Right forelimb (tissue), 1 donor: Measurements from ENCODE around the gene FRMD1.

Experiments
- DNase-seq: peaks from one replicate; pipeline ENCODE4 v3.0.0-alpha.2; 2018

FRMD1 gene

GRCh38 chr6:168053957-168054471, 25.0 kb downstream of the FRMD1 start:
- no peak for DNase-seq

GRCh38 chr6:168053086-168053956, 25.7 kb downstream of the FRMD1 start:
- DNase-seq: no peak

- no peak for DNase-seq
These were observed 26.6 kb downstream of the FRMD1 start for GRCh38 chr6:168052291-168052891.

GRCh38 chr6:168051648-168052047, 27.4 kb downstream of the FRMD1 start:
- DNase-seq: no peak

- DNase-seq: no peak
These were observed 28.0 kb downstream of the FRMD1 start for GRCh38 chr6:168050881-168051586.

- no peak for DNase-seq
These were observed 28.7 kb downstream of the FRMD1 start for GRCh38 chr6:168050225-168050880.

- DNase-seq: no peak
These were observed 29.2 kb downstream of the FRMD1 start for GRCh38 chr6:168049706-168050224.

GRCh38 chr6:168049277-168049676, 29.7 kb downstream of the FRMD1 start:
- DNase-seq: no peak

- DNase-seq: no peak
These were observed 30.3 kb downstream of the FRMD1 start for GRCh38 chr6:168048724-168049025.

- DNase-seq: no peak
These were observed 30.9 kb downstream of the FRMD1 start for GRCh38 chr6:168047841-168048723.

GRCh38 chr6:168046696-168047095, 32.3 kb downstream of the FRMD1 start:
- DNase-seq: no peak

- peak; percentile 42 for DNase-seq
These were observed 33.0 kb downstream of the FRMD1 start for GRCh38 chr6:168045706-168046620.

- peak; percentile 31 for DNase-seq
These were observed 33.8 kb downstream of the FRMD1 start for GRCh38 chr6:168045141-168045691.

- peak; percentile 34 for DNase-seq
These were observed 34.4 kb downstream of the FRMD1 start for GRCh38 chr6:168044521-168045130.

GRCh38 chr6:168043848-168044415, 35.1 kb downstream of the FRMD1 start:
- DNase-seq: no peak

- DNase-seq: no peak
These were observed 35.7 kb downstream of the FRMD1 start for GRCh38 chr6:168043193-168043847.

GRCh38 chr6:168042426-168043192, 36.4 kb downstream of the FRMD1 start:
- no peak for DNase-seq

- DNase-seq: no peak
These were observed 37.1 kb downstream of the FRMD1 start for GRCh38 chr6:168041928-168042327.
